OCI-LY1 (cell line): ENCODE measurements around the gene CAPN10.

Experiments used
- EZH2 ChIP-seq: fragments of 200-600 bp; sonication (generic), shearing (Covaris generic); IDR thresholded peaks from 2 replicates; pipeline ENCODE4 v1.8.0; 2017; ENCODE audit warnings: borderline replicate concordance, mixed run types, mild to moderate bottlenecking, antibody characterized with exemption, low read length, moderate library complexity, mixed read lengths
- TF ChIP-seq, protein P1 (sequence below): fragments of 200-600 bp; sonication (generic), shearing (Covaris generic); IDR thresholded peaks from 2 replicates; pipeline ENCODE4 v1.5.1; 2017; ENCODE audit warnings: mild to moderate bottlenecking, antibody characterized with exemption, low read length, moderate library complexity, mixed read lengths

DNA sequence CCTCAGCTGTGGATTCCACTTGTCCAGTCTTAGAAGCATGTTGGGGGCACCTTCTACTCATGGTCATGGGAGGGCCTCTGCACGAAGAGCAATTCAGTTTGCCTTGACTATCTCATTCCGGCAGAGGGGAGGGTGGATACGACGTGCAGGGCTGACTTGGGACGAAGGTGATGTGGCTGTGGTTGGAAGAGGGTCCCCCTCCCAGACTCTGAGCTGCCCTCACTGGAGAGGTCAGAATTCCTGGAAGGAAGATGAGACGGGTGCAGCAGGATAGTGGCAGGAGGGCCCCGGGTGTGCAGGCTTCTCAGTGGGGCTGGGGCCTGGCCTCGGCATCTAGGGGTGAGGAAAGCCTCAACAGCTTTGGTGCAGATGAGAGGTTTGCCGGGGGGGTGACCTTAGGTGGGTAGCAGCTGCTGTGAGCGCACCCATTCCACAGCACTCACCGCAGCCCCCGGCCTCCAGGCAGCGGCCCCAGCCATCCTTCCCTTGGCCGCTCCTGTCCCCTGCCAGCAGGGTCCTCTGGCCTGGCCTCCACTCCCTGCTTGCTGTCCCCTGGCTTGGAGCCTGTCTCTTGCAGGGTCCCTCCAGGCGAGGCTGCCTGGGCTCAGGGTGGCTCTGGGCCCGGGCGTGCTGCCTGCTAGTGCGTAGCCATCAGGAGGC, 15.1 kb upstream of the CAPN10 start:
- TF ChIP-seq, protein P1, sequence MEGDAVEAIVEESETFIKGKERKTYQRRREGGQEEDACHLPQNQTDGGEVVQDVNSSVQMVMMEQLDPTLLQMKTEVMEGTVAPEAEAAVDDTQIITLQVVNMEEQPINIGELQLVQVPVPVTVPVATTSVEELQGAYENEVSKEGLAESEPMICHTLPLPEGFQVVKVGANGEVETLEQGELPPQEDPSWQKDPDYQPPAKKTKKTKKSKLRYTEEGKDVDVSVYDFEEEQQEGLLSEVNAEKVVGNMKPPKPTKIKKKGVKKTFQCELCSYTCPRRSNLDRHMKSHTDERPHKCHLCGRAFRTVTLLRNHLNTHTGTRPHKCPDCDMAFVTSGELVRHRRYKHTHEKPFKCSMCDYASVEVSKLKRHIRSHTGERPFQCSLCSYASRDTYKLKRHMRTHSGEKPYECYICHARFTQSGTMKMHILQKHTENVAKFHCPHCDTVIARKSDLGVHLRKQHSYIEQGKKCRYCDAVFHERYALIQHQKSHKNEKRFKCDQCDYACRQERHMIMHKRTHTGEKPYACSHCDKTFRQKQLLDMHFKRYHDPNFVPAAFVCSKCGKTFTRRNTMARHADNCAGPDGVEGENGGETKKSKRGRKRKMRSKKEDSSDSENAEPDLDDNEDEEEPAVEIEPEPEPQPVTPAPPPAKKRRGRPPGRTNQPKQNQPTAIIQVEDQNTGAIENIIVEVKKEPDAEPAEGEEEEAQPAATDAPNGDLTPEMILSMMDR: no peak
- no peak for TF ChIP-seq EZH2
